K562 (cell line): ENCODE results near the gene IL27RA. TPM values are rescaled to one million over a fixed set of nuclear protein-coding genes. Genes with fewer than 3 reads are reported as not detected.
A peak's percentile ranks its signal among the peaks of the same experiment; 100 is the strongest.

Source experiments
- ATAC-seq: fragments of 200-7000 bp; cut with Tn5 transposase; 3 replicates; pipeline ENCODE4 v1.9.1; 2020; ENCODE audit warnings: moderate library complexity
- BruUV-seq: library from RNA; stranded (reverse); fragments of 400-500 nt; replicated peaks from 2 replicates; lab custom pipeline; 2021; lab: Mats Ljungman, UMichigan
- CTCF ChIA-PET: fragments of 300-600 bp; formaldehyde crosslinking; extraction: SDS; loops from one replicate; lab custom pipeline; 2021; ENCODE audit warnings: low intra/inter-chr PET ratio; lab: Yijun Ruan, JAX
- POLR2A ChIA-PET: fragments of 300-600, 350-650 bp; sonication (Branson Sonifier 250); formaldehyde crosslinking; extraction: SDS; loops from one replicate; lab custom pipeline; 2021; ENCODE audit warnings: antibody characterized with exemption, inconsistent platforms; lab: Yijun Ruan, JAX
- DNase-seq, 4 experiments: peaks; one replicate each; pipeline versions ENCODE4 v3.0.0 to v3.0.0-alpha.2; 2011 to 2018; ENCODE audit warnings: low spot score in 3 of 4, mixed read lengths in 3 of 4; ENCODE audit errors: extremely low read depth in 1 of 4
- FAIRE-seq: peaks from 2 replicates; lab custom pipeline; 2011; peaks lifted over from hg19 to GRCh38; lab: Jason Lieb, UNC
- H2AFZ ChIP-seq: 2 replicates; pipeline ENCODE4 v1.6.0; 2011; ENCODE audit warnings: low read depth, low read length, control low read depth, inconsistent platforms
- H3K27ac ChIP-seq: fragments of 200-600 bp; 3 replicates; pipeline ENCODE4 v1.8.0; 2011; ENCODE audit warnings: low read depth, mild to moderate bottlenecking, control low read depth, inconsistent platforms, low read length, moderate library complexity, mixed read lengths; ENCODE audit errors: extremely low read depth
- H3K27me3 ChIP-seq, 2 experiments: fragments of 300-600 bp in 1 of 2; 2 replicates in 1 of 2; 3 replicates in 1 of 2; pipeline versions ENCODE4 v1.6.0 to v1.8.0; 2011; ENCODE audit warnings: inconsistent platforms in 2 of 2, low read length in 2 of 2, mild to moderate bottlenecking in 1 of 2, mixed read lengths in 1 of 2, moderate library complexity in 1 of 2; ENCODE audit not compliant: control insufficient read depth in 2 of 2, insufficient read depth in 2 of 2
- H3K36me3 ChIP-seq: fragments of 300-600 bp; 3 replicates; pipeline ENCODE4 v1.8.0; 2011; ENCODE audit warnings: mild to moderate bottlenecking, low read length, inconsistent platforms; ENCODE audit not compliant: control insufficient read depth, insufficient read depth
- H3K4me1 ChIP-seq, 2 experiments: fragments of 200-600 bp in 1 of 2; replicated peaks in 1 of 2; 2 replicates in 1 of 2; 3 replicates in 1 of 2; pipeline versions ENCODE4 v1.5.1 to v1.8.0; 2011; ENCODE audit warnings: inconsistent platforms in 2 of 2, low read length in 2 of 2, mild to moderate bottlenecking in 1 of 2, mixed read lengths in 1 of 2, moderate library complexity in 1 of 2; ENCODE audit not compliant: control insufficient read depth in 2 of 2, insufficient read depth in 2 of 2
- H3K4me2 ChIP-seq: 2 replicates; pipeline ENCODE4 v1.6.1; 2011; ENCODE audit warnings: low read length, control low read depth, inconsistent platforms, mixed read lengths; ENCODE audit not compliant: insufficient read depth
- H3K4me3 ChIP-seq: fragments of 200-600 bp; sonication (generic), shearing (Covaris generic); 2 replicates; pipeline ENCODE4 v1.5.1; 2016; ENCODE audit warnings: control low read depth, inconsistent platforms
- H3K79me2 ChIP-seq: fragments of 200-600 bp; 3 replicates; pipeline ENCODE4 v1.8.0; 2011; ENCODE audit warnings: low read length, inconsistent platforms; ENCODE audit not compliant: control insufficient read depth, insufficient read depth
- H3K9ac ChIP-seq, 2 experiments: 2 replicates each; pipeline versions ENCODE4 v1.6.0 to v1.6.1; 2011; ENCODE audit warnings: low read depth in 2 of 2, low read length in 2 of 2, control low read depth in 1 of 2, inconsistent platforms in 1 of 2, mild to moderate bottlenecking in 1 of 2, mixed read lengths in 1 of 2; ENCODE audit not compliant: insufficient read depth in 1 of 2
- H3K9me1 ChIP-seq: one replicate; pipeline ENCODE4 v1.6.0; 2011; ENCODE audit warnings: inconsistent platforms, mild to moderate bottlenecking, low read length, moderate library complexity; ENCODE audit not compliant: control insufficient read depth, insufficient read depth
- H3K9me3 ChIP-seq: replicated peaks from 2 replicates; pipeline ENCODE4 v1.5.1; 2011; ENCODE audit warnings: low read depth, low read length, inconsistent platforms; ENCODE audit not compliant: control insufficient read depth, insufficient read depth
- H4K20me1 ChIP-seq: replicated peaks from 2 replicates; pipeline ENCODE4 v1.6.1; 2011; ENCODE audit warnings: low read length, inconsistent platforms, mixed read lengths; ENCODE audit not compliant: control insufficient read depth, insufficient read depth
- BCOR ChIP-seq: fragments of 450-650 bp; IDR thresholded peaks from 2 replicates; pipeline ENCODE4 v1.6.1; 2016
- CBX3 ChIP-seq, 2 experiments: IDR thresholded peaks; 1 replicate in 1 of 2; 2 replicates in 1 of 2; pipeline ENCODE4 v1.6.1; 2012; ENCODE audit warnings: inconsistent platforms in 2 of 2, low read length in 2 of 2, borderline replicate concordance in 1 of 2, control low read depth in 1 of 2
- CTCF ChIP-seq, 3 experiments: IDR thresholded peaks in 2 of 3; conservative IDR thresholded peaks in 1 of 3; 2 replicates each; pipeline ENCODE4 v1.5.1; 2011 to 2012; ENCODE audit warnings: low read length in 3 of 3, mild to moderate bottlenecking in 3 of 3, control low read depth in 2 of 3, improper control_type of control experiment in 1 of 3, inconsistent platforms in 1 of 3, low read depth in 1 of 3, mixed read lengths in 1 of 3, moderate library complexity in 1 of 3; ENCODE audit not compliant: insufficient read depth in 2 of 3
- HDAC6 ChIP-seq: IDR thresholded peaks from 2 replicates; pipeline ENCODE4 v1.6.1; 2012; ENCODE audit warnings: low read depth, mild to moderate bottlenecking, control low read depth, inconsistent platforms, low read length, moderate library complexity
- L3MBTL2 ChIP-seq: fragments of 450-650 bp; IDR thresholded peaks from 2 replicates; pipeline ENCODE4 v1.6.1; 2016; ENCODE audit warnings: mild to moderate bottlenecking, moderate library complexity
- MITF ChIP-seq: IDR thresholded peaks from 2 replicates; pipeline ENCODE4 v1.6.1; 2014; ENCODE audit warnings: antibody characterized with exemption
- NBN ChIP-seq: fragments of 450-650 bp; IDR thresholded peaks from 2 replicates; pipeline ENCODE4 v1.6.1; 2016; ENCODE audit warnings: low read depth, mild to moderate bottlenecking
- RAD21 ChIP-seq, 2 experiments: fragments of 250-450 bp in 1 of 2; fragments of 450-650 bp in 1 of 2; sonication (Bioruptor Pico) in 1 of 2; formaldehyde crosslinking in 1 of 2; IDR thresholded peaks in 1 of 2; conservative IDR thresholded peaks in 1 of 2; 2 replicates each; pipeline versions ENCODE4 v1.4.0 to v1.8.0; 2020 to 2022; ENCODE audit warnings: mild to moderate bottlenecking in 2 of 2, moderate library complexity in 1 of 2
- RBBP5 ChIP-seq: fragments of 200-600 bp; sonication (generic); IDR thresholded peaks from 2 replicates; pipeline ENCODE4 v1.6.1; 2012; ENCODE audit warnings: borderline replicate concordance, mild to moderate bottlenecking, low read length, control low read depth, inconsistent platforms; ENCODE audit not compliant: insufficient read depth, poor library complexity, severe bottlenecking
- ZBTB17 ChIP-seq: fragments of 450-650 bp; formaldehyde crosslinking; IDR thresholded peaks from 2 replicates; pipeline ENCODE4 v1.4.0; 2020; ENCODE audit warnings: mild to moderate bottlenecking
- ZNF12 ChIP-seq: sonication (generic); formaldehyde crosslinking; IDR thresholded peaks from 2 replicates; pipeline ENCODE4 v1.4.0; 2020; ENCODE audit warnings: mild to moderate bottlenecking, missing genetic modification reagents
- ZNF121 ChIP-seq: sonication (generic); formaldehyde crosslinking; conservative IDR thresholded peaks from 2 replicates; pipeline ENCODE4 v1.8.0; 2022; ENCODE audit warnings: missing genetic modification reagents
- WGBS: fragments of 100-300 bp; shearing (Covaris generic); methylation state at CpG from one replicate; pipeline ENCODE4 v1.1.6; 2016; ENCODE audit warnings: low coverage, mixed read lengths; ENCODE audit not compliant: insufficient coverage; ENCODE audit errors: missing lambda C conversion rate; 5-methylcytosine and 5-hydroxymethylcytosine counted together
- in situ Hi-C: fragments of 300-500 bp; cut with MboI; formaldehyde crosslinking; loops from 4 replicates; pipeline ENCODE4 v1.15.0; 2018; ENCODE audit warnings: inconsistent platforms, mixed read lengths
- intact Hi-C: fragments of 100-400 bp; cut with micrococcal nuclease; formaldehyde crosslinking; loops from 2 replicates; pipeline ENCODE4 v1.14.2; 2022
- polyA plus RNA-seq, 8 experiments: library from polyadenylated mRNA; depleted of rRNA in 4 of 8; stranded (reverse) in 5 of 8; unstranded in 3 of 8; fragments of >200 nt; fragmentation: Nextera tagmentation in 2 of 8; fragmentation: Illumina TruSeq in 1 of 8; extraction: Ambion mirVana in 2 of 8; extraction: Trizol in 1 of 8; gene quantifications; 2 replicates each; pipeline versions ENCODE4 v1.2.1 to v1.2.3, GENCODE V29; 2011 to 2014; ENCODE audit warnings: inconsistent platforms in 1 of 8, missing spikeins in 1 of 8
- total RNA-seq, 7 experiments: library from RNA; depleted of rRNA in 6 of 7; stranded (reverse); fragments of >200 nt in 6 of 7; fragmentation: Illumina TruSeq in 2 of 7; extraction: Trizol in 2 of 7; gene quantifications; 2 replicates each; pipeline versions ENCODE4 v1.2.1 to v1.2.3, GENCODE V29; 2011 to 2021; ENCODE audit warnings: low replicate concordance in 1 of 7

Gene IL27RA
- total and polyA plus RNA-seq, 9 of the 15 experiments (the other 6 are each of a cell fraction or from before 2014, with no cell fraction given): 1.9 to 15.9 (median 12.0) TPM

GRCh38 chr19:14052470-14052869, 20.9 kb downstream of the IL27RA start:
- Histone ChIP-seq H3K79me2 (no peaks in the 10 kb centered on the region), H4K20me1 (no peaks in the 10 kb centered on the region), H3K27ac (no peak overlapping the region), H2AFZ (no peak overlapping the region), H3K4me1 (peaks cover 0 to 39% of the 10 kb centered on the region in 2 experiments; a peak in 3 of 5 replicates), H3K36me3 (peaks cover 23% of the 10 kb centered on the region; the same call in 2 of the 3 replicates), H3K9ac (no peak overlapping the region), H3K27me3 (no peaks in the 10 kb centered on the region), H3K4me3 (no peak overlapping the region), H3K9me1 (no peaks in the 10 kb centered on the region), H3K4me2 (no peak overlapping the region), H3K9me3 (peaks cover 4% of the 10 kb centered on the region)
- ChIA-PET CTCF (no interaction called here), POLR2A (interaction anchor here (0.6 to 1.1 kb wide), 3 partner anchors 10 to 126 kb away, joined by 3 to 4 read pairs (median 3); no protein-coding TSS in a partner anchor)
- in situ Hi-C loops (loop anchor here (25.0 kb wide), 1 partner anchor 465 kb away; no protein-coding TSS in a partner anchor), intact Hi-C loops (no loop called here)
- FAIRE-seq: no peak
- 77% methylated on average over 6 of the region's 6 CpGs for WGBS
- ATAC-seq: no peak
- BruUV-seq: TSS peak; percentile 83
- DNase-seq: no peak
- 0 out of 2 replicates have a peak, but pooled peaks have one; percentile 37 for TF ChIP-seq BCOR
- TF ChIP-seq NBN: no peak
- TF ChIP-seq ZNF121 (CRISPR knock-in tag): peak; percentile 56

DNA sequence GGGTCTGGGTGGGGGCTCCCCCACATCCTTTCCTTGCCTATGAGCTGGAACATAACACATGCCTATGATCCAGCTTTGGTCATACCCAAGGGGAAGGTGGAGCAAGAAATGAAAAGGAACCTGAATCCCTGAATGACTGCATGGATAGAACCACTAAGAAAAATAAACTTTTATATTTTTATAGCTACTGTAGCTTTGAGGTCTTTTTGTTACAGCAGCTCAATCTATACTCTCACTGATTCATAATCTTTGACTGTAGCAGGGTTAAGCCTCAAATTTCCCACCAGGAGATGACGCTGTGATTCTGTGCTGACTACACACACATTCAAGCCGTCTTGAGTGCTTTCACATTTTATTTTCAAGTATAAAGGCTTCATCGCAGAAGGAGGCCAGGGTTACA, 21.5 kb downstream of the IL27RA start:
- Histone ChIP-seq H3K27ac (no peak overlapping the region), H3K9me3 (peaks cover 4% of the 10 kb centered on the region), H3K9me1 (no peaks in the 10 kb centered on the region), H4K20me1 (no peaks in the 10 kb centered on the region), H3K4me2 (no peak overlapping the region), H3K27me3 (no peaks in the 10 kb centered on the region), H3K9ac (no peak overlapping the region), H3K36me3 (peaks cover 23% of the 10 kb centered on the region; the same call in 2 of the 3 replicates), H3K4me1 (peaks cover 0 to 44% of the 10 kb centered on the region in 2 experiments; a peak in 4 of 5 replicates), H3K4me3 (no peak overlapping the region), H2AFZ (no peak overlapping the region), H3K79me2 (no peaks in the 10 kb centered on the region)
- 44% methylated on average over 3 of the region's 3 CpGs for WGBS
- ChIA-PET CTCF (no interaction called here), POLR2A (interaction anchor here (0.6 to 1.1 kb wide), 3 partner anchors 10 to 125 kb away, joined by 3 to 4 read pairs (median 3); no protein-coding TSS in a partner anchor)
- intact Hi-C loops: no loop called here
- no TSS peak for BruUV-seq
- ATAC-seq (peak; percentile 9; the same call in 1 of the 3 replicates), FAIRE-seq (no peak), DNase-seq (peak in 3 of 4 experiments; percentile 6 to 9 (median 7))
- in situ Hi-C loops: loop anchor here (25.0 kb wide), 1 partner anchor 466 kb away; no protein-coding TSS in a partner anchor
- no peak for TF ChIP-seq RBBP5
- TF ChIP-seq CTCF (IDR thresholded peaks at IDR 0.05 in 2 of 3, conservative IDR thresholded peaks at IDR 0.05 in 1 of 3; ENCODE audit: insufficient read depth in 2 of 3, low read depth in 1 of 3, low read length in 3 of 3): peak; percentile 10 to 19 (median 18); a peak in 2 of 6 replicates
- no peak for TF ChIP-seq ZBTB17 (CRISPR knock-in tag)
- peak in 1 of 2 experiments; percentile 23; a peak in 1 of 4 replicates for TF ChIP-seq RAD21 (CRISPR knock-in tag; conservative IDR thresholded peaks at IDR 0.05 in 1 of 2, IDR thresholded peaks at IDR 0.05 in 1 of 2)
- no peak for TF ChIP-seq L3MBTL2
- TF ChIP-seq HDAC6: no peak
- no peak for TF ChIP-seq MITF
- TF ChIP-seq ZNF12 (CRISPR knock-in tag): peak; percentile 99
- TF ChIP-seq CBX3 (IDR thresholded peaks at IDR 0.05; ENCODE audit: borderline replicate concordance in 1 of 2, low read length in 2 of 2): peak in 1 of 2 experiments; percentile 60; a peak in 1 of 3 replicates
